ENCODE results near the gene SLC38A6.
A peak's percentile ranks its signal among the peaks of the same experiment; 100 is the strongest.

DNA sequence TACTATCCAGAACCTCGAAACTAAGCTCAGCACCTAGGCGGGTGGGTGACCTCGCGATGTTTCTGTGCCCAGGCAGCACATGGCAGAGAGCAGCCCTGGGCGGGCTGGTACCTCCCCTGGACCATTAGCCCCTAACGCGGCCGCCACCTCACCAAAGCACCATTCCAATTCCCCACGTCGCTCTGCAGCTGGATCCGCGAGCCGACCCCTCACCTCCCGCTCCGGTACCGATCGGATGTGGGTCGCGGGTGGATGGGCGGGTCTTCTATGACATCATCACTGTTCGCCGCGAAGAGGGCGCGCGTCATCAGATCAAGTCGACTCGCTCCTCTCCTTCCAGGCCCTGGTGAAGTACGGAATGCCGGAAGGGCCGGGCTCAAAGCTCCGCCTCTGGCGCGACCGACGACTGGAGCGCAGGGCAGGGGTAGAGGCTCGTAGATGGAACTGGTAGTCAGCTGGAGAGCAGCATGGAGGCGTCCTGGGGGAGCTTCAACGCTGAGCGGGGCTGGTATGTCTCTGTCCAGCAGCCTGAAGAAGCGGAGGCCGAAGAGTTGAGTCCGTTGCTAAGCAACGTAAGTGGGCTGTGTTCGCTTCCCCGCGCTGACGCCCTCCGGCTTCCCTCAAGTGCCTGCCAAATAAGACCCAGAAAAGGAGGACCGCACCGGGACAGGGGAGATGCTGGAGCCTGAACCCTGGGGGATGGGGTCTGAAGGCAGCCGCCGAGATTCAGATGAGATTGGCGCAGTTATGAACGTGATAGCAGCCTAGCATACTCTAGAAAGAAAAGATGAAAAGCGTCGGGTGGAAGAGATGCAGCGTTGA is at the start of gene SLC38A6, which contains the start of gene TRMT5:
- TF ChIP-seq, protein P1, sequence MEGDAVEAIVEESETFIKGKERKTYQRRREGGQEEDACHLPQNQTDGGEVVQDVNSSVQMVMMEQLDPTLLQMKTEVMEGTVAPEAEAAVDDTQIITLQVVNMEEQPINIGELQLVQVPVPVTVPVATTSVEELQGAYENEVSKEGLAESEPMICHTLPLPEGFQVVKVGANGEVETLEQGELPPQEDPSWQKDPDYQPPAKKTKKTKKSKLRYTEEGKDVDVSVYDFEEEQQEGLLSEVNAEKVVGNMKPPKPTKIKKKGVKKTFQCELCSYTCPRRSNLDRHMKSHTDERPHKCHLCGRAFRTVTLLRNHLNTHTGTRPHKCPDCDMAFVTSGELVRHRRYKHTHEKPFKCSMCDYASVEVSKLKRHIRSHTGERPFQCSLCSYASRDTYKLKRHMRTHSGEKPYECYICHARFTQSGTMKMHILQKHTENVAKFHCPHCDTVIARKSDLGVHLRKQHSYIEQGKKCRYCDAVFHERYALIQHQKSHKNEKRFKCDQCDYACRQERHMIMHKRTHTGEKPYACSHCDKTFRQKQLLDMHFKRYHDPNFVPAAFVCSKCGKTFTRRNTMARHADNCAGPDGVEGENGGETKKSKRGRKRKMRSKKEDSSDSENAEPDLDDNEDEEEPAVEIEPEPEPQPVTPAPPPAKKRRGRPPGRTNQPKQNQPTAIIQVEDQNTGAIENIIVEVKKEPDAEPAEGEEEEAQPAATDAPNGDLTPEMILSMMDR (IDR thresholded peaks at IDR 0.05): peak in 1 of 3 experiments; percentile 14
- peak; percentile 11 for TF ChIP-seq POLR2A (IDR thresholded peaks at IDR 0.05; ENCODE audit: low read depth)
- no peak for TF ChIP-seq EP300 (IDR thresholded peaks at IDR 0.05)

Data from esophagus muscularis mucosa (tissue), 4 donors.